Right lobe of liver (tissue), 4 donors: Measurements from ENCODE around the gene TSC22D3.

ENCODE experiments used
- CTCF ChIP-seq, 4 donors: fragments of 200-600 bp in 3 of 4; fragments of 450-650 bp in 1 of 4; IDR thresholded peaks; one replicate each; pipeline versions ENCODE4 v1.5.1 to v1.8.0; 2016 to 2022; ENCODE audit warnings: antibody characterized with exemption in 4 of 4, mild to moderate bottlenecking in 2 of 4
- POLR2A ChIP-seq: fragments of 450-650 bp; IDR thresholded peaks from one replicate; pipeline ENCODE4 v1.6.1; 2017; ENCODE audit warnings: antibody characterized with exemption, mild to moderate bottlenecking
- donor health status: DM: no; HTN: no; CAD: no.
- donor health status: DM: no; HTN: no; CAD: no.
- donor health status: DM: no; HTN: yes; CAD: no.

- TF ChIP-seq POLR2A (no peak), CTCF (IDR thresholded peaks at IDR 0.05) (no peak)
These were observed 12.2 kb upstream of the TSC22D3 start for GRCh38 chrX:107787827-107788226.
